Caki2 (cell line): ENCODE data around the gene TGFA. TPM values are rescaled to one million over a fixed set of nuclear protein-coding genes. Genes with fewer than 3 reads are reported as not detected.

Source experiments
- DNase-seq: peaks from one replicate; pipeline ENCODE4 v3.0.0-alpha.2; 2015; ENCODE audit warnings: low read depth
- in situ Hi-C: cut with HindIII; loops from 2 replicates; pipeline ENCODE4 v1.10.0; 2016; ENCODE audit warnings: low sequenced_read_pairs, low pct_unique_long_range_greater_than_20kb, mixed read lengths
- total RNA-seq: library from RNA; depleted of rRNA; stranded (reverse); fragments of >200 nt; shearing (Covaris generic); gene quantifications from 2 replicates; pipeline ENCODE4 v1.2.3, GENCODE V29; 2014; ENCODE audit warnings: low replicate concordance

The TGFA gene
- total RNA-seq, 1 experiment from 2014 or later = 84.3 TPM

- in situ Hi-C loops = no loop called here
Measured at GRCh38 chr2:70557171-70557838, 3.7 kb upstream of the TGFA start.

GRCh38 chr2:70556608-70557007, 3.0 kb upstream of the TGFA start:
- DNase-seq = no peak
- in situ Hi-C loops = no loop called here

More at GRCh38 chr2:70557171-70557838, 3.7 kb upstream of the TGFA start:
- peak; percentile 56 for DNase-seq

GRCh38 chr2:70554338-70554892, 789 bp upstream of the TGFA start:
- in situ Hi-C loops = no loop called here
- no peak for DNase-seq

GRCh38 chr2:70553334-70553583, 367 bp downstream of the TGFA start:
- in situ Hi-C loops = no loop called here
- no peak for DNase-seq

GRCh38 chr2:70552501-70553333, 909 bp downstream of the TGFA start:
- DNase-seq = peak; percentile 53
- in situ Hi-C loops = no loop called here

GRCh38 chr2:70551167-70551566, 2.5 kb downstream of the TGFA start:
- in situ Hi-C loops = no loop called here
- peak; percentile 79 for DNase-seq

- DNase-seq = no peak
- in situ Hi-C loops = no loop called here
Measured at GRCh38 chr2:70549962-70550361, 3.7 kb downstream of the TGFA start.

GRCh38 chr2:70549064-70549710, 4.4 kb downstream of the TGFA start:
- DNase-seq = peak; percentile 56
- in situ Hi-C loops = no loop called here

GRCh38 chr2:70548233-70548632, 5.4 kb downstream of the TGFA start:
- no peak for DNase-seq
- in situ Hi-C loops = no loop called here

DNA sequence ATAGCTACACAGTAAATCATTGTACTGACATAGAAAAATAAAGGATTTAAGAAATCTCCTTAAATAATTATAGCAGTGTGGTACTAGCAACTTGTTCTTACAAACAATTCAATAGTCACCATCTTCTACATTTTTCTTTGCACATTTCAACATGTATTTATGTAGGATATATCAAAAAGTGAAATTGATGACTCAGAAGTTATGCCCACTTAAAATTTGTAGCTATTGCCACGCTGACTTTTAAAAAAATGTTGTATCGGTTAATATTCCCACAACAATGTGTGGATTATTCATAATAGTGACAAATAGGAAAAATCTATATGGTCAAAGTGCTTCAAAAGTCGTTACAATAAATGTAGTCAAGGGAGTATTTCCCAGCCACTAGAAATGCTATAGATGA, 6.7 kb downstream of the TGFA start:
- in situ Hi-C loops = no loop called here
- no peak for DNase-seq

GRCh38 chr2:70546376-70546775, 7.2 kb downstream of the TGFA start:
- in situ Hi-C loops = no loop called here
- no peak for DNase-seq

DNA sequence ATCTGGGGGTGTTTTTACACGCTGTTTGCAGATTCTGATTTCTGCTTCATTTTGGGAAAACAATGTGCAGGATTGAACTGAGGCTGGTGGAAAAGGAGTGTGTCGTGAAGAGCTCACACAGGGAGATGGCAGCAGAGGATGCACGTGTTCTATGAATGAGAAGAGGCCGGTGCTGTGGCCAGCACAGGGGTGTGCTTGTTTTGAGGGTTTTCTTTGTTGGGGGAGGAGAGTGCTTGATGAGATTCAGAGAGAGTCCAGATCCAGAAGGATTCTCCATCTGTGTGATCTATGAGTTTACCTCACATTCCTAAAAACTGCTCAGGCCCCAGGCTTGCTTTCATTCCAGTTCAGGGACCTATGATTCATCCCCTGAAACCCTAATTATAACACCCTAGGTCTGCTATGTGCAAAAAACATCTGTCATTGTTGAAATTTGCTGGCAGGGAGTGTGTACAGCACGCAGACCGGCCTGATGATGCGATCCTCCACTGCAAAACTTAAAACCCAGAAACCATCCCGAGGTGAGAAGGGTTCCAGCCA, 12.1 kb downstream of the TGFA start:
- in situ Hi-C loops = no loop called here
- DNase-seq = peak; percentile 84

- in situ Hi-C loops = no loop called here
- no peak for DNase-seq
Measured at GRCh38 chr2:70537840-70538239, 15.8 kb downstream of the TGFA start.

DNA sequence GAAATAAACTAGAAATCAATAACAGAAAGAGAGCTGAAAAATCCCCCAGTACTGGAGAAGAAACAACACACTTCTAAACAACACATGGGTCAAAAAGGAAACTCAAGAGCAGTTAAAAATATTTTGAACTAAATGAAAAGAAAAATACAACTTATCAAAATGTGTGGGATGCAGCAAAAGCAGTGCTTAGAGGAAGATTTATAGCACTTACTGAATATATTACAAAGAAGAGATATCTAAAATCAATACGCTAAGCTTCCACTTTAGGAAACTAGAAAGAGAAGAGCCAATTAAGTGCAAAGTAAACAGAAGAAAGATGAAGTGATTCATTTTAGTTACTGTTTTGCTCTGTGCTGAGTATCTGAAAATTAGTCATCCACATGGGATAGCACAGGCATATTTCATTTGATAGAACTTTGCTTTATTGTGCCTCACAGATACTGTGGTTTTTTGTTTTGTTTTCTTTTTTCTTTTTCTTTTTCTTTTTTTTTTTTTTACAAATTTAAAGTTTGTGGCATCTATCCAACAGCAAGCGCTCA, 17.0 kb downstream of the TGFA start:
- in situ Hi-C loops = no loop called here
- DNase-seq = no peak

DNA sequence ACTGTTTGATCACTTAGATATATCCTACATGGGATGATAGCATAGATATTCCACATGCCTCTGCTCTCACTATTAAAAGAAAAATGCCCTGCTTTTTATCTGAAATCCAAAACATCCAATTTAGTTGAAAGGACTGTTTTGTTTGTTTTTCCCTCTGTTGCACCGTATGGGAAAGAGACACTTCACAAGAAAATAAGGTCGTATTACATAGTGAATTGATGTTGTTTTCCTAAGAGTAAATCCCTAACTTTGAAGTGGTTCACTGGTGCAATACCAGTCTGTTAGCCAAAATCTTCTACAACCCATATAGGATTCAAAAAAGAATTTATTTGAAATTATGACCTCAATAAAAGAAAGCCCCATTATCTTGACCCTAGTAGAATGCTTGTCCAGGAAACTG, 18.1 kb downstream of the TGFA start:
- no peak for DNase-seq
- in situ Hi-C loops = no loop called here

DNA sequence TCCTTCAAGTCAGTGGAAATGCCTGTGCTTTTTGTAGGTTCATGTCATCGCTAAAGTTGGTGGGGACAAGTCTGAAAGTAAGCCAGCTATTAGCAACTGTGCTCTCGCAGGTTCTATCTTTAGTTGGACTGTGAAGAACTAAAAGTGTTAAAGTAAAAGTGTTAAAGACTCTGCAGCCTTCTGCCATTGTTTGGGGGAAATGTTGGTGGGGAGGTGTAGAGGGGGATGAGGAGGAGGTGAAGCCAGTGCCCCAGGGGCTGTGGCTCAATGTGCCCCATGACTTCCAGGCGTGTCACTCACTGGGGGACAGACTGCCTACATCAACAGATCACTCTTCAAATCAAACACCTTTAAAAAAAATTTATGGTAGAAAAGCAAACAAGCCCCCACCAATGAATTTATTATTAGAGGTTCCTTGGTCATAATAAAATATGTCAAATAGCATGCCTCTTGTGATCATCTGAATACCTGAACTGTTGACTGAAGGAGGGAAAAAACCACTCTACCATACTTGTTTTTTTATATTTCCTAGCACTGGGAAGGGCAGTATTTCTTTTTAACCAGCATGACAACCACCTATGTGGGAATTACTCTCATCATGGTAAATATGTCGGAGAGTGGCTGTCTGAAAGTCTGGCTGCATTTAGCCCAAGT, 19.3 kb downstream of the TGFA start:
- in situ Hi-C loops = no loop called here
- DNase-seq = no peak

DNA sequence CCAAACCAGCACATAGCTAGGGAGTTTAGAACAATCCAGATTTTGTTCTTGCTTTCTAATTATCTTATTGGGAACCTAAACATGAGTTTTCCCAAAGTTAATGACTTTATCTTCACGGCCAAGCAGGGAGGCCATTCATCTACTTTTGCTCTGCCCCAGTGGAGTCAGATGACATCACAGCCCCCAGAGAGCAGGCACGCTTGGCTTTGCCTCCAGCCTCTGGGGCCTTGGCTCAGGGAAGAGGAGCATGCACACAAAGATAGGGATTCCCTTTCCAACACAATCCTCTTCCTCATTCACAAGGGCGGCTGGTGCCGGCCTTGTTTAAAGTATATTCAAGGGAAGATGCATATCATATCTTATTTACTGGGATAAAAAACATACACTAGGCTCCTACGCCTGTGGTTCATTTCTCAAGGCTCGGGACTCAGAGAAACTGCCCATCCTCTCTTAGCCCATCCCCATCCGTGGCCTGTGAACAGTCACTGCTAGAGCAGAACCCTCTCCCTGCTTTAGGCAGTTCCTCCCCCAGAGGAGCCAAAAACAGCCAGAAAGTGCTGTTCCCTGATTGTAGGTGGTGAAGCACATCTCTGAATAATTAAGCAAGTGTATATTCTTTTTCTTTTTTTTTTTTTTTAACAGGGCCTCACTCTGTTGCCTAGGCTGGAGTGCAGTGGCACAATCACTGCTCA, 21.2 kb downstream of the TGFA start:
- in situ Hi-C loops = no loop called here
- DNase-seq = no peak
